Femur (tissue), 1 donor: ENCODE data around the gene BRD8.
A peak's percentile ranks its signal among the peaks of the same experiment; 100 is the strongest.
"Not testable (repeated sequence)": the region's sequence is repeated elsewhere in the genome, so short reads cannot be mapped to it uniquely, and the experiment has no call there.

Experiments
- DNase-seq: peaks from one replicate; pipeline ENCODE4 v3.0.0-alpha.2; 2017

The BRD8 gene

GRCh38 chr5:138155977-138156376 lies 22.5 kb downstream of the BRD8 start:
- not testable (repeated sequence) for DNase-seq

- DNase-seq = no peak
Measured at GRCh38 chr5:138149530-138149929, 28.9 kb downstream of the BRD8 start.

- DNase-seq = no peak
Measured at GRCh38 chr5:138148811-138149210, 29.6 kb downstream of the BRD8 start.

- not testable (repeated sequence) for DNase-seq
Measured at GRCh38 chr5:138143578-138143977, 34.9 kb downstream of the BRD8 start.

GRCh38 chr5:138141734-138142133 lies 36.7 kb downstream of the BRD8 start:
- no peak for DNase-seq

GRCh38 chr5:138140268-138140667 lies 38.2 kb downstream of the BRD8 start:
- no peak for DNase-seq

GRCh38 chr5:138139781-138140090 lies 38.7 kb downstream of the BRD8 start:
- DNase-seq = no peak

- DNase-seq = peak; percentile 61
Measured at GRCh38 chr5:138138949-138139780, 39.3 kb downstream of the BRD8 start, which contains the start of gene NME5. Gene NME5, minus strand, starts transcription at chr5:138139428. Its CDS starts 648 bp downstream, at chr5:138138780.

- no peak for DNase-seq
Measured at GRCh38 chr5:138132543-138132942, 45.9 kb downstream of the BRD8 start.

GRCh38 chr5:138129347-138129746 lies 49.1 kb downstream of the BRD8 start:
- no peak for DNase-seq

- DNase-seq = no peak
Measured at GRCh38 chr5:138128334-138128733, 50.1 kb downstream of the BRD8 start.

GRCh38 chr5:138115254-138115653 lies 63.2 kb downstream of the BRD8 start:
- no peak for DNase-seq

GRCh38 chr5:138111937-138112336 lies 66.5 kb downstream of the BRD8 start:
- DNase-seq = no peak

- no peak for DNase-seq
Measured at GRCh38 chr5:138111181-138111580, 67.2 kb downstream of the BRD8 start.

- DNase-seq = no peak
Measured at GRCh38 chr5:138110266-138110963, 68.0 kb downstream of the BRD8 start.

- DNase-seq = no peak
Measured at GRCh38 chr5:138109463-138110265, 68.8 kb downstream of the BRD8 start.

- no peak for DNase-seq
Measured at GRCh38 chr5:138107213-138107612, 71.2 kb downstream of the BRD8 start.

- no peak for DNase-seq
Measured at GRCh38 chr5:138105709-138106108, 72.7 kb downstream of the BRD8 start.

- no peak for DNase-seq
Measured at GRCh38 chr5:138103319-138103637, 75.2 kb downstream of the BRD8 start.

- no peak for DNase-seq
Measured at GRCh38 chr5:138102454-138103318, 75.7 kb downstream of the BRD8 start.

- no peak for DNase-seq
Measured at GRCh38 chr5:138096997-138097828, 81.2 kb downstream of the BRD8 start.

GRCh38 chr5:138096363-138096762 lies 82.1 kb downstream of the BRD8 start:
- DNase-seq = no peak
